ENCODE measurements around the gene ARID1B. TPM values are rescaled to one million over a fixed set of nuclear protein-coding genes. Genes with fewer than 3 reads are reported as not detected.

The ARID1B gene
- total RNA-seq, 1 experiment from 2014 or later: 58.8 TPM

- H3K4me1 Mint-ChIP-seq (ENCODE audit: low read depth, unreplicated experiment): no peaks in the 10 kb centered on the region
- Histone ChIP-seq H3K27me3 (replicated peaks; ENCODE audit: control insufficient read depth, insufficient read depth, low read length) (no peaks in the 10 kb centered on the region), H3K36me3 (ENCODE audit: control insufficient read depth, insufficient read depth, low read length) (no peaks in the 10 kb centered on the region), H3K4me1 (no peaks in the 10 kb centered on the region), H3K9me3 (no peaks in the 10 kb centered on the region), H3K4me3 (ENCODE audit: low read depth, low read length) (no peak overlapping the region)
- ChIA-PET POLR2A (no interaction called here), CTCF (no interaction called here)
- BruUV-seq (replicated peaks): no TSS peak
- peaks cover 12% of the 10 kb centered on the region for H3K36me3 Mint-ChIP-seq (ENCODE audit: insufficient read depth, unreplicated experiment)
- intact Hi-C loops (cut with micrococcal nuclease; ENCODE audit: unreplicated experiment): no loop called here
- no peak for TF ChIP-seq CTCF (IDR thresholded peaks at IDR 0.05; ENCODE audit: insufficient read depth in 1 of 2, low read depth in 1 of 2, low read length in 1 of 2, severe bottlenecking in 1 of 2, unreplicated experiment in 1 of 2)
- no peak overlapping the region for H3K4me3 Mint-ChIP-seq (ENCODE audit: unreplicated experiment)
- H3K27me3 Mint-ChIP-seq (ENCODE audit: insufficient read depth, unreplicated experiment): no peaks in the 10 kb centered on the region
- H3K27ac Mint-ChIP-seq (ENCODE audit: unreplicated experiment): no peak overlapping the region
- H3K9me3 Mint-ChIP-seq (ENCODE audit: unreplicated experiment): no peaks in the 10 kb centered on the region
- no peak for DNase-seq
Observed at GRCh38 chr6:157054531-157054979, 277.4 kb downstream of the ARID1B start.

DNA sequence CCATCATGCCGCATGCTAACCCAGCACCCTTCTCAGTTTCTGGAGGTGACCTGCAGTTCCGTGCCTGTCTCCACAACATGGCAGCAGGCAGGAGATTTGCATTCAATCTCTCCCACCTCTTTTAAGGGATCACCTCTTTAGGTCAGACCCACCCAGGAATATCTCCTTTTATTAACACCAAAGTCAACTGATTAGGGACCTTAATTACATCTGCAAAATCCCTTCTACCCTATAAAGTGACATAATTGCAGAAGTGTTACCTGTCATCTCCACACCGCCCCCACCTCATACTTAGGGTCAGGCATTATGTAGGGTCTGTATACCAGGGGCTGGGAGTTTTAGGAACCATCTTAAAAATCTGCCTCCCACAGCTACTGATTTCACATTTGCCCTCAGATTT lies 278.7 kb downstream of the ARID1B start:
- POLR2A ChIA-PET: no interaction called here
- no peaks in the 10 kb centered on the region for H3K27me3 Mint-ChIP-seq (ENCODE audit: insufficient read depth, unreplicated experiment)
- intact Hi-C loops (cut with micrococcal nuclease; ENCODE audit: unreplicated experiment): no loop called here
- no peaks in the 10 kb centered on the region for H3K4me1 Mint-ChIP-seq (ENCODE audit: low read depth, unreplicated experiment)
- BruUV-seq (replicated peaks): no TSS peak
- no peaks in the 10 kb centered on the region for H3K4me1 ChIP-seq
- H3K27me3 ChIP-seq (replicated peaks; ENCODE audit: control insufficient read depth, insufficient read depth, low read length): no peaks in the 10 kb centered on the region
- no peak overlapping the region for H3K4me3 Mint-ChIP-seq (ENCODE audit: unreplicated experiment)
- H3K9me3 ChIP-seq: no peaks in the 10 kb centered on the region
- TF ChIP-seq CTCF (IDR thresholded peaks at IDR 0.05; ENCODE audit: insufficient read depth in 1 of 2, low read depth in 1 of 2, low read length in 1 of 2, severe bottlenecking in 1 of 2, unreplicated experiment in 1 of 2): no peak
- DNase-seq: no peak
- H3K36me3 ChIP-seq (ENCODE audit: control insufficient read depth, insufficient read depth, low read length): no peaks in the 10 kb centered on the region
- H3K4me3 ChIP-seq (ENCODE audit: low read depth, low read length): no peak overlapping the region
- H3K27ac Mint-ChIP-seq (ENCODE audit: unreplicated experiment): peak overlapping the region; percentile 31
- H3K9me3 Mint-ChIP-seq (ENCODE audit: unreplicated experiment): no peaks in the 10 kb centered on the region
- CTCF ChIA-PET: no interaction called here
- H3K36me3 Mint-ChIP-seq (ENCODE audit: insufficient read depth, unreplicated experiment): peaks cover 12% of the 10 kb centered on the region

DNA sequence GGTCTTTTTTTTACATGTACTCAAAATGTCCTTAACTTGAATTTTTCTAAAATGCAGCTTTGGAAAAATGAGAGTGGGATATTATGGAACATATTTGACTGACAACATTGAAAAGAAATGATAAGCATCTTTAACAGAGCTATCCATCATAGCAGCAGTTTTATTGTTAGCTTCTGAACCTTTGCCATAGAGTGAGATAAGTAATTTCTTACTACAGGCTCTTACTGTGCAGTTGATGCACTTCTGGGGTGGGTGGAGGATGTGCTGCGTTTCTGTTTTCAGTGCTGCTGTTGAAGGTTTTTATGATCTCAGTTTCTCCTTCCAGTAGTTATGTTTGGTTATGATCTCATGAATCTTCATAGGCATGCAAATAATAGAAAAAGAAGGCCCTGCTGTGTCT lies 279.1 kb downstream of the ARID1B start:
- H3K4me1 ChIP-seq: no peaks in the 10 kb centered on the region
- no peaks in the 10 kb centered on the region for H3K9me3 Mint-ChIP-seq (ENCODE audit: unreplicated experiment)
- ChIA-PET POLR2A (no interaction called here), CTCF (no interaction called here)
- no peaks in the 10 kb centered on the region for H3K27me3 ChIP-seq (replicated peaks; ENCODE audit: control insufficient read depth, insufficient read depth, low read length)
- H3K9me3 ChIP-seq: no peaks in the 10 kb centered on the region
- no peak overlapping the region for H3K4me3 ChIP-seq (ENCODE audit: low read depth, low read length)
- no peaks in the 10 kb centered on the region for H3K36me3 ChIP-seq (ENCODE audit: control insufficient read depth, insufficient read depth, low read length)
- BruUV-seq (replicated peaks): no TSS peak
- no peak overlapping the region for H3K27ac Mint-ChIP-seq (ENCODE audit: unreplicated experiment)
- H3K4me1 Mint-ChIP-seq (ENCODE audit: low read depth, unreplicated experiment): no peaks in the 10 kb centered on the region
- H3K27me3 Mint-ChIP-seq (ENCODE audit: insufficient read depth, unreplicated experiment): no peaks in the 10 kb centered on the region
- intact Hi-C loops (cut with micrococcal nuclease; ENCODE audit: unreplicated experiment): no loop called here
- H3K4me3 Mint-ChIP-seq (ENCODE audit: unreplicated experiment): no peak overlapping the region
- DNase-seq: no peak
- H3K36me3 Mint-ChIP-seq (ENCODE audit: insufficient read depth, unreplicated experiment): peaks cover 12% of the 10 kb centered on the region
- TF ChIP-seq CTCF (IDR thresholded peaks at IDR 0.05; ENCODE audit: insufficient read depth in 1 of 2, low read depth in 1 of 2, low read length in 1 of 2, severe bottlenecking in 1 of 2, unreplicated experiment in 1 of 2): no peak

Measured in Caco-2 (cell line).